ENCODE data around the gene POC1B. TPM values are rescaled to one million over a fixed set of nuclear protein-coding genes. Genes with fewer than 3 reads are reported as not detected.

Gene POC1B
- 35.1 and 39.4 TPM in 2 replicates for total RNA-seq (2014; rRNA removed; shearing (Covaris generic))

- Histone ChIP-seq H3K36me3 (peaks cover 26% of the 10 kb centered on the region), H3K4me1 (replicated peaks) (peaks cover 29% of the 10 kb centered on the region), H3K27me3 (replicated peaks) (no peaks in the 10 kb centered on the region), H3K27ac (peak within 1 kb of the TSS; percentile 90), H3K4me3 (peak within 1 kb of the TSS; percentile 62), H3K9me3 (replicated peaks) (no peaks in the 10 kb centered on the region)
- DNase-seq (ENCODE audit: low read depth in 1 of 2, low spot score in 2 of 2), result peak; percentile 82 to 90
These were observed at the start of gene POC1B for GRCh38 chr12:89525824-89526770. Gene POC1B (minus strand): TSS chr12:89526047. CDS start chr12:89525895, 152 bp downstream.

GRCh38 chr12:89575374-89575773 is 49.5 kb upstream of the POC1B start:
- Histone ChIP-seq H3K4me1 (replicated peaks) (peaks cover 27% of the 10 kb centered on the region), H3K27ac (peak overlapping the region; percentile 64), H3K36me3 (no peaks in the 10 kb centered on the region; the same call in 1 of the 2 replicates), H3K27me3 (replicated peaks) (no peaks in the 10 kb centered on the region), H3K9me3 (replicated peaks) (no peaks in the 10 kb centered on the region), H3K4me3 (no peak overlapping the region)
- peak in 1 of 2 experiments; percentile 11 for DNase-seq (ENCODE audit: low read depth in 1 of 2, low spot score in 2 of 2)

- H3K27ac ChIP-seq, result peak overlapping the region; percentile 64
- H3K4me1 ChIP-seq (replicated peaks), result peaks cover 27% of the 10 kb centered on the region
These were observed 48.9 kb upstream of the POC1B start for GRCh38 chr12:89574736-89575208.

GRCh38 chr12:89573051-89573810 is 47.4 kb upstream of the POC1B start:
- no peak overlapping the region for H3K4me3 ChIP-seq
- H3K9me3 ChIP-seq (replicated peaks), result no peaks in the 10 kb centered on the region
- H3K27me3 ChIP-seq (replicated peaks), result no peaks in the 10 kb centered on the region
- H3K36me3 ChIP-seq, result no peaks in the 10 kb centered on the region
- no peak for DNase-seq (ENCODE audit: low read depth in 1 of 2, low spot score in 2 of 2)
- H3K27ac ChIP-seq, result no peak overlapping the region
- peaks cover 27% of the 10 kb centered on the region for H3K4me1 ChIP-seq (replicated peaks)

More at GRCh38 chr12:89574736-89575208, 48.9 kb upstream of the POC1B start:
- Histone ChIP-seq H3K9me3 (replicated peaks) (no peaks in the 10 kb centered on the region), H3K36me3 (no peaks in the 10 kb centered on the region), H3K4me3 (no peak overlapping the region), H3K27me3 (replicated peaks) (no peaks in the 10 kb centered on the region)
- peak; percentile 64 to 71 for DNase-seq (ENCODE audit: low read depth in 1 of 2, low spot score in 2 of 2)

GRCh38 chr12:89571491-89572195 is 45.8 kb upstream of the POC1B start:
- Histone ChIP-seq H3K36me3 (no peaks in the 10 kb centered on the region), H3K27me3 (replicated peaks) (no peaks in the 10 kb centered on the region), H3K9me3 (replicated peaks) (no peaks in the 10 kb centered on the region), H3K4me3 (no peak overlapping the region), H3K4me1 (replicated peaks) (peaks cover 27% of the 10 kb centered on the region), H3K27ac (no peak overlapping the region)
- peak; percentile 41 to 43 for DNase-seq (ENCODE audit: low read depth in 1 of 2, low spot score in 2 of 2)

- no peaks in the 10 kb centered on the region for H3K36me3 ChIP-seq
- peaks cover 8% of the 10 kb centered on the region for H3K4me1 ChIP-seq (replicated peaks)
- no peaks in the 10 kb centered on the region for H3K9me3 ChIP-seq (replicated peaks)
- H3K27me3 ChIP-seq (replicated peaks), result no peaks in the 10 kb centered on the region
- H3K4me3 ChIP-seq, result no peak overlapping the region
- DNase-seq (ENCODE audit: low read depth in 1 of 2, low spot score in 2 of 2), result no peak
- H3K27ac ChIP-seq, result no peak overlapping the region
These were observed 42.6 kb upstream of the POC1B start for GRCh38 chr12:89568484-89568883.

- no peaks in the 10 kb centered on the region for H3K36me3 ChIP-seq
- peaks cover 8% of the 10 kb centered on the region for H3K4me1 ChIP-seq (replicated peaks)
- H3K9me3 ChIP-seq (replicated peaks), result no peaks in the 10 kb centered on the region
- H3K4me3 ChIP-seq, result no peak overlapping the region
- no peak for DNase-seq (ENCODE audit: low read depth in 1 of 2, low spot score in 2 of 2)
- H3K27me3 ChIP-seq (replicated peaks), result no peaks in the 10 kb centered on the region
- no peak overlapping the region for H3K27ac ChIP-seq
These were observed 41.9 kb upstream of the POC1B start for GRCh38 chr12:89567691-89568239.

- H3K4me1 ChIP-seq (replicated peaks), result peaks cover 5% of the 10 kb centered on the region
- DNase-seq (ENCODE audit: low read depth in 1 of 2, low spot score in 2 of 2), result no peak
- no peaks in the 10 kb centered on the region for H3K27me3 ChIP-seq (replicated peaks)
- no peaks in the 10 kb centered on the region for H3K9me3 ChIP-seq (replicated peaks)
- H3K4me3 ChIP-seq, result no peak overlapping the region
- H3K36me3 ChIP-seq, result no peaks in the 10 kb centered on the region
- H3K27ac ChIP-seq, result no peak overlapping the region
These were observed 40.8 kb upstream of the POC1B start for GRCh38 chr12:89566615-89567014.

- H3K27me3 ChIP-seq (replicated peaks), result no peaks in the 10 kb centered on the region
- H3K4me3 ChIP-seq, result no peak overlapping the region
- no peaks in the 10 kb centered on the region for H3K4me1 ChIP-seq (replicated peaks)
- H3K36me3 ChIP-seq, result no peaks in the 10 kb centered on the region
- no peak for DNase-seq (ENCODE audit: low read depth in 1 of 2, low spot score in 2 of 2)
- no peaks in the 10 kb centered on the region for H3K9me3 ChIP-seq (replicated peaks)
- H3K27ac ChIP-seq, result no peak overlapping the region
These were observed 39.2 kb upstream of the POC1B start for GRCh38 chr12:89565002-89565401.

GRCh38 chr12:89559753-89560152 is 33.9 kb upstream of the POC1B start:
- Histone ChIP-seq H3K27me3 (replicated peaks) (no peaks in the 10 kb centered on the region), H3K9me3 (replicated peaks) (peaks cover 2% of the 10 kb centered on the region; the same call in 1 of the 2 replicates), H3K4me3 (no peak overlapping the region), H3K4me1 (replicated peaks) (no peaks in the 10 kb centered on the region), H3K27ac (no peak overlapping the region), H3K36me3 (no peaks in the 10 kb centered on the region)
- DNase-seq (ENCODE audit: low read depth in 1 of 2, low spot score in 2 of 2), result no peak

- Histone ChIP-seq H3K27ac (no peak overlapping the region), H3K9me3 (replicated peaks) (peaks cover 2% of the 10 kb centered on the region; the same call in 1 of the 2 replicates), H3K4me1 (replicated peaks) (no peaks in the 10 kb centered on the region), H3K36me3 (no peaks in the 10 kb centered on the region), H3K4me3 (no peak overlapping the region), H3K27me3 (replicated peaks) (no peaks in the 10 kb centered on the region)
- no peak for DNase-seq (ENCODE audit: low read depth in 1 of 2, low spot score in 2 of 2)
These were observed 31.1 kb upstream of the POC1B start for GRCh38 chr12:89556976-89557375.

- no peaks in the 10 kb centered on the region for H3K27me3 ChIP-seq (replicated peaks)
- H3K27ac ChIP-seq, result no peak overlapping the region
- H3K4me3 ChIP-seq, result no peak overlapping the region
- no peaks in the 10 kb centered on the region for H3K4me1 ChIP-seq (replicated peaks)
- H3K9me3 ChIP-seq (replicated peaks), result peaks cover 2% of the 10 kb centered on the region; the same call in 1 of the 2 replicates
- no peaks in the 10 kb centered on the region for H3K36me3 ChIP-seq
- no peak for DNase-seq (ENCODE audit: low read depth in 1 of 2, low spot score in 2 of 2)
These were observed 26.5 kb upstream of the POC1B start for GRCh38 chr12:89552376-89552775.

- DNase-seq (ENCODE audit: low read depth in 1 of 2, low spot score in 2 of 2), result no peak
- Histone ChIP-seq H3K27me3 (replicated peaks) (no peaks in the 10 kb centered on the region), H3K4me3 (no peak overlapping the region), H3K36me3 (no peaks in the 10 kb centered on the region), H3K4me1 (replicated peaks) (peaks cover 2% of the 10 kb centered on the region; the same call in 1 of the 2 replicates), H3K9me3 (replicated peaks) (no peaks in the 10 kb centered on the region; the same call in 1 of the 2 replicates), H3K27ac (no peak overlapping the region)
These were observed 25.9 kb upstream of the POC1B start for GRCh38 chr12:89551747-89552146.

Measured in SJSA1 (cell line).